ENCODE results near the gene NRXN3.

The NRXN3 gene

DNA sequence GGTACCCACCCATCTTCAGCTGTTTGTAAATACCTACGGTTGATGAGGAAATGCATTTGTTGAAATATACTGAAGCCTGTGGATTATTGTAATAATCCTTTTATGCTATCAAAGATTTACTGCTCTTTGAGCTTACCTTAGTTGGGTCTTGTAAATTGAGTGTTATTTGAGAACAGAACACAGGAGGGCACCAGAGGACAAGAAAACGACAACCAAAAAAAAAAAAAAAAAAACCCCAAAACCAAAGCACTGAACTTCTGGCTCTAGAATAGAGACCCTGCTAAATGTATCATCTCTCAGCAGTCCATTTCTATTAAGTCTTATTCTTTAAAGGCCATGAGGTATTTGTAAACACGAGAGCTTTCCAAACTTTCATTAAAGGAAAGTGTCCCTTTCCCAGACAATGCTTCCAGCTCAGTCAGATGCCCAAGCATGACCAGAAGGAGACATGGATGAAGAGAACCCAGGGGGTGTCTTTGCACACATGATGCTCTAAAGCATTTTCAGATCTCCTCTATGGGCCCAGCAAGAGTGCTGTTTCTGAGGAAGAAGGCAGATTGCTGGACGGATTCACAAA, 763.9 kb downstream of the NRXN3 start:
- peak; percentile 15 for DNase-seq (ENCODE audit: low spot score)

DNA sequence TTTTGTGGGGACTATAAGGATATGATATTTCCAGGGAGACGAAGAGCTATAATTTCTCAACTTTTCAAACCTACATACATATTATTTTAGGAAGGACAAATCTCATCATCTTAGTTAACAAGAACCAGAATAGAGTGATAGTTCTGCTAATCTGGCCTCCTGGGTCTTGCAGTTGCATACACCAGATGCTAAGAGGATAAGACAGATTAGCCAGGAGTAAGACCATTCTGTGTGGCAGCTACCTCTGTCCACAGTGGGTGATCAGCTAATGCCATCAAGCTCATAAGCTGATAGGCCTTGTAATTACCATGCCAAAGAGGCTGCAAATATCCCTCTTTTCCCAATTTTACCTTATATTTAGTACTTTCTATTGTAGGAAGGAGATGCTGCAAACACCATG, 776.8 kb downstream of the NRXN3 start:
- DNase-seq (ENCODE audit: low spot score): no peak

DNA sequence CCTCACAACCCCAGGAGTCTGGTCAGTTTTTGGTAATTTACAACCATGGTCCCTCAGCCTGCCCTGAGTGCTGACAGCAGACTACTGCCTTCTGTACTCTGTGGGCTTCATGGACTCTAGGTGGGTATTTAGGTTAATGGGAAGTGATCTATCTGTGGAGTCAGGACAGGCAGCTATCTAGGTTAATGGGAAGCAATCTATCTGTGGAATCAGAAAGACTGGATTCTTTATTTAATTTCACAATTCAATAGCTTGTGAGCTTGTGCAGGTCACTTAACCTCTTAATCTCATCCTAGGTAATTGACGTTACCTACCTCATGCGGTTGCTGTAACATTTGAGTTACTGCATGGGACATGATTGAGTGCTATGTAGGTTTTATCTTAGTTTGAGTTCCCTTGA, 777.5 kb downstream of the NRXN3 start:
- no peak for DNase-seq (ENCODE audit: low spot score)

DNA sequence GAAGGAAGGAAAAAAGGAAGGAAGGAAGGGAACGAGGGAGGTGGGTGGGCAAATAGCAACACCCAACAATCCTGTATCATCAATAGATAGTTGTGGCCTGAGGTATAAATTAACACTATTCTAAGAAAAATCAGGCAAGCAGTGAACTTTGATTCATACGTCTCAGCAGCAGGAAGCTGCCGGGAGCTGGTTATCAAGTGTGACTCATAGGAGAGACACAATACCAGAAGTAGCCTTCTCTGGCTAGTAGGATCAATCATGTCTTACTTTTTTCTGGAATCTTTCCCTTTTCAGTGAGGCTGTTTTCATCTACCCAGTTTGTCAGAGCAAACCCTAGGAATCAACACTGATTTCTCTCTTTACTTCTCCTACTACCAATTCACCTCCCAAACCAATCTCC, 780.5 kb downstream of the NRXN3 start:
- DNase-seq (ENCODE audit: low spot score): no peak

DNA sequence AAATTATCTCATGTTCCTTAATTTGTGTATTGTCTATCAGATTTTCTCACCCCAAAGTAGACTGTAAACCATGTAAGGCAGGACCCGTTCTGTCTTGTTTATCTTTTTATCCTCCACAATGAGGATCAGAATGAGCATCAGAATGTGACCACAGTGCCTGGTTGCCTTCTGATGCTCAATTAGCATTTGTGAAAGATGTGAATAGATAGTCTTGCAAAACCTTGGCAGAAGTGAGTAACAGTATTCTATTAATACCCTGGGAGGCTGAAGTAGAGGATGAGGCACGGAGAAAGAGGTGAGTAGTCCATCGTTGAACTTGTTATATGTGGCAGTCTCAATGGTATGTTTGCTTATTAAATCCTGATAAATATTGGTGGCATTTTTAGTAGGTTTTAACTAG, 781.4 kb downstream of the NRXN3 start:
- DNase-seq (ENCODE audit: low spot score): no peak

DNA sequence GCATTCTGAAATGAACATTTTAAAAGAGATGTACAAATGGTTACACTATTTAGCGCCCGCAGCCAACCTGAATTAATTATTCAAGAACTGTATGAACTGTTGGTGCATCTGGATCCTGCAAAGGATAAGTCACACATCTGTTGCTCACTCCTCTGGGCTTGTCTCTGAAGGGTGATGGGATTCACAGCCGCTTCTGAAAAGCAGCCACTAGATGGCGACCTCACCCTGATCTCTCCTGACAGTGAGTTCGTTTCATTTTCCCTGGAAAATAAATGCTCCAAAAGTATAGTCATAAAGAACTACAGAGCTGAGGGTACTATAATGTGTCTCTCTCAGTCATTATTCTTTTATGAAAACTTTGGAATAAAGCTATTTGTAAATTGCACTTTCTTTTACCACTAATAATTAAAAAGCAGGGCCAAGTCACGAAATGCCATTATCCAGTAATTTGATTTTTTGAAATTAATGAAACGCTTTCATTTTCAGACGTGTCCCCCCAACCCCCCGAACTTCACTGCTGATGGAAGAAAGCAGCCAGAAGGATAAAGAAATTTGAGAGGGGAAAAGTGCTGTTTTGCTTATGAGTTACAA, 789.6 kb downstream of the NRXN3 start:
- DNase-seq (ENCODE audit: low spot score): peak; percentile 32

DNA sequence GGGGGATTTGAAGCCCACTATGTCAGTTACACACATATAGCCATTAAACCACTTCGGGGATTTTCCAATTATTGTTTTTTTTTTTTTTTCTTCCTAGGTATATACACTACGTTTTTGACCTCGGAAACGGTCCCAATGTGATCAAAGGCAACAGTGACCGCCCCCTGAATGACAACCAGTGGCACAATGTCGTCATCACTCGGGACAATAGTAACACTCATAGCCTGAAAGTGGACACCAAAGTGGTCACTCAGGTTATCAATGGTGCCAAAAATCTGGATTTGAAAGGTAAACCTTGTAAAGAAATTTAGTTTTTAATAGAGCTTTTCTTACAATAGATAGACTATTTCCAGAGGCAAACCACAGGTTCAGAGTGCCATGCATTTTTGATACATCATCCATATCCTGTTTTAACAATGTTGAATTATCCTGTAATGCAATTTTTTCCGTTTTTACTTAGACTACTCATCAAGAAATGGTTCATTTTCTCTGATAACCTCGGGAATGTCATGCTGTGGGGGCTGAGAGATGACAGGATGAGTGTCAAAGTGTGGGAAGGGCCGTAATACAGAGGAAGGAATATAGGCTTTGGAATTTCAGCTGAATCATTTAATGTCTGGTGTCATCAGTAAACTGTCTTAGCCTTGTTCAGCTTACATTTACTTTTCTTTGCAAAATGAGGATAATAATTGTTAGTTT, 797.1 kb downstream of the NRXN3 start:
- no peak for DNase-seq (ENCODE audit: low spot score)

DNA sequence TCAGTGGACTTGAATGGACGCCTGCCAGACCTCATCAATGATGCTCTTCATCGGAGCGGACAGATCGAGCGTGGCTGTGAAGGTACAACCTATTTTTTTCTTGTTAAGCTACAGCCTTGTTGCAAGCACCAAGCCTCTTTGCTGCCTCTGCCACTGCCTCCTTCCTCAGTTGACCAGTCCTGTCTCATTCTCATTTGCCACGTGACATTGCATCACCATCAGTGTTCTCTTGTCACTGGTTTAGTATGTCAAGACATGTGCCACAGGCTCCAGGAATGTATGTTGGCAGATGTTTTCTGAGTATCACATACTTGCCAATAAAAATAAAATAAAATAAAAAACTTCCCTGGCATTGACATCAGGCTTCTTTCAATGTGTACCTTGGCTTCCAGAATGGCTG, 798.1 kb downstream of the NRXN3 start:
- DNase-seq (ENCODE audit: low spot score): no peak

DNA sequence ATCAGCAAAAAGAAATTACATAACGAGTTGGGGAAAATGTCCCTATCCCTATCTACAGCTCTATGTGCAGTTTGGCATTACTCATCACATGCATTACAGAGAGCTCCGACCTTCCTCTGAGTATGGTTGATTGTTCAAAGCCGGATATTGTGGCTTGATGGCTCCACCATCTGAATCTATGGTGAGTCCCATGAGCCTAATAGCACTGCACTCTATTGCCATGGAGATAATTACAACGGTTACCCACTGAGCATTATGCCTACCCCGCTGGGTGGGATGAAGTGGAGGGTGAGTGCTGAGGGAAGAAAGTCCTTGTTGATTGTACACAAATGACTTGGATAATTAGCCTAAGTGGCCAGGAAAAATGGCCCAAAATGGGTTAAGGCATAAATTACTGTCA, 800.5 kb downstream of the NRXN3 start:
- DNase-seq (ENCODE audit: low spot score): no peak

DNA sequence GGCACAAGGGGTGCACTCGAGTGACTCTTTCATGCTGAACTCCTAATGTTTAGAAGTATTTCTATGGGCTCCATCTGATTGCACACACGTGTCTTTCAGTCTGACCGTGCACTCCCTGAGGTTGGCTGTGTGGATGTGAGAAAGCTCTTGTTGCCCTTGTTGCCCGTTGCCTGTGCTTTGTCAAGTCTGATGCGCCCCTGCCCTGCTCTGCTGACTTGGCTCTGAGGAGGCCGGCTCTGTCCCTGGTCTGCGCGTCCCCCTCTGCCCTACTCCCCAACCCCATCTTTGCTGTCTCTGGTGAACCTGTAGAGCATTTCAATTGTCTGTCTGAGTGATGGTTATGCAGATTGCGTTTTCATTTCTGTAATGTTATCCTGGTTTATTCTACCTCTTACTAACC, 802.3 kb downstream of the NRXN3 start:
- DNase-seq (ENCODE audit: low spot score): no peak

DNA sequence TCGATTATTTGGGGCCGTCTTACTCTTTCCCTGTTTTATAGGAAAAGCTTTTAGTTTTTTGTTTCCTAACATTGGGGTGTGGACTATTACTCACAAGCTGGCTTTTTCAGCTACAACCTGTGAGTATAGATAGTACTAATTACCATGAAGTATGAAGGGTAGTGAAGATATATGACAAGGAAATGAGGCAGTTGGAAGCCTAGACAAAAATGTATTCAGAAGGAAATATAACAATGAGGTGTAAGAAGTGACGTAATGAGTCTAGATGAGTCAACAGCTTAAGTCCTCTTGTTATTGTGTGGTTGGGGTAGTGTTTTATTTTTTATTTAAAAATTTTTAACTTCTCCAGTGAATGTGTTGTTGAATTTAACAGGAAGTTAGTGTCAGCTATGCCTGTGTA, 804.5 kb downstream of the NRXN3 start:
- no peak for DNase-seq (ENCODE audit: low spot score)

DNA sequence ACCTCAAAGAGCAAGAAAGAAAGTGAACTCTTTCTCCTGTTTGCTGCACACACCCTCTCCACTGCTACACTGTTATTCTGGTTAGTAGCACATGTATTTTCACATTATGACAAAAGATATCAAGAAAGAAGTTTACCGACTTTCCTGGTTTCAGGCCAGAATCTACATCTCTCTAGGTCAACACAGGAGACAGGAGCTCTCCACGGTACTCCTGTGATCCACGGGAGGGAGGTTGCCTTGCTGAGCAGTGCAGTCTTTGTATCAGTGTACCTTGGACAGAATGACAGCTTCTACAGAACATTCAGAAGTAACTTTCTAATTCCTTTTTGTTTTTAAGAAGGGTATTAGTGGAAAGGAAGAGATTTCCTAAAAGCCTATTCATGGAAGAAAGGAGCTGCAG, 805.6 kb downstream of the NRXN3 start:
- DNase-seq (ENCODE audit: low spot score): no peak

DNA sequence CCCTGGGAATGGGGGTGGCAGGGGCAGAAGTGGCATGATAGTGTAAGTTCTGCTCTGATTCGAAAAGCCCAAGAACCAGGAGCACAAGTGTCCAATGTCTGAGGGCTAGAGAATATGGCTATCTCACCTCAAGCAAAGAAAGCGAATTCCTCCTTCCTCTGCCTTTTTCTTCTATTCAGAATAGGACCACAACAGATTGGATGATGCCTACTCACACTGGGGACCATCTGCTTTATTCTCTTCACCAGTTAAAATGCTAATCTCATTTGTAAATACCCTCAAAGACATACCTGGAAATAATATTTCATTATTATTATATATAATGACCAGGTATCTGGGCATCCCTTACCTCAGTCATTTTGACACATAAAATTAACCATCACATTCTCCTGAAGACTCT, 808.7 kb downstream of the NRXN3 start:
- no peak for DNase-seq (ENCODE audit: low spot score)

DNA sequence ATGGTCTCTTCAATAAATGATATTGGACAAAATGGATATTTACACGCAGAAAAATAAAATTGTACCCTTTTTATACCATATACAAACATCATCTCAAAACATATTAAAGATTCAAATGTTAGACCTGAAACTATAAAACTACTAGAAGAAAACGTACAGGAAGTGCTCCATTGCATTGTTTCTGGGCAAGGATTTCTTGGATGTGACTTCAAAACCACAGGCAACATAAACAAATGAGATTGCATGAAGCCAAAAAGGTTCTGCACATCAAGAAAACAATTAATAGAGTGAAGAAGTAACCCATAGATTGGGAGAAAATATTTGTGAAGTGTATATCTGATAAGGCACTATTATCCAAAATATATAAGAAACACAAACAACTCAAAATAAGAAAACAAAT, 812.4 kb downstream of the NRXN3 start:
- DNase-seq (ENCODE audit: low spot score): no peak

DNA sequence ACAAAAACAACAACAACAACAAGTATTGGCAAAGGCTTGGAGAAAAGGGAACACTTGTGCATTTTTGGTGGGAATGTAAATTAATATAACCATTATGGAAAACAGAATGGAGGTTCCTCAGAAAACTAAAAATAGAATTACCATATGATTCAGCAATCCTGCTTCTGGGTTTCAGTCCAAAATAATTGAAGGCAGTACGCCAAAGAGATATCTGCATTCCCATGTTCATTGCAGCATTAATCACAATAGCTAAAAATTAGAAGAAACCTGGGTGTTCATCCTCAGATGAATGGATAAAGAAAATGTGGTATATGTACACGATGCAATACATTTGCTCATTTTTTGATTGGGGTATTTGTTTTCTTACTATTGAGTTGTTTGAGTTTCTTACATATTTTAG, 813.0 kb downstream of the NRXN3 start:
- DNase-seq (ENCODE audit: low spot score): no peak

DNA sequence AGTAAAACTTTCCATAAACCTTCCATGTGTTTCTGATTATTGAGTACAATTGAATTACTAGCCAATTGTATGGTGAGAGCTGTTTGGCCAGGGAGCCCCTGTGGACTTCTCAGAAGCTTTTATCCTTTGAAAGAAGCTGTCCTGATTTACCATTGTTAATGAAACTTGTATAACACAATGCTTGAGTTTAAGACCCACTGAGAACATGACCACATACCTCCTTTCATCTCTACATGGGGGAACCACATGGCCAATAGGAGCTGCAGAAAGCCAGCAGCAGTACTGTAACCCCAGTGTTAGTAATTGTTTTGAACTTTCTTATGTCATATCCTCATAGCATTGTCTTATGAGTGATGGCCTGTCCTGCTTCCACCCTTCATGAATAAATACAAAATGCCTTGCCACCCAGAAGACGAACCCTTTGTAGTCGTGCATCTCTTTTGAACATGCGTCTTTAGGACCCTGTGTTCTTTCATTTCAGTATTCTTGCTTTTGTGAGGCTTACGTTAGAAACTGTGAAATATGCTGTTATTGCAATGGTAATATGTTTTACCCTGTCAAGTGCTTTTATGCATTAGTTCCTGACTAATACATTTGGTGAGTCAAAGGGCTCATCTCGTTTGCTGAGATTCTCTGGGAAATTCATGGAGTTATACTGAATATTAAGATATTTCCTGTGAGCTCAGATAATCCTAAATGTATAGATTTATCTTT, 815.7 kb downstream of the NRXN3 start:
- no peak for DNase-seq (ENCODE audit: low spot score)

DNA sequence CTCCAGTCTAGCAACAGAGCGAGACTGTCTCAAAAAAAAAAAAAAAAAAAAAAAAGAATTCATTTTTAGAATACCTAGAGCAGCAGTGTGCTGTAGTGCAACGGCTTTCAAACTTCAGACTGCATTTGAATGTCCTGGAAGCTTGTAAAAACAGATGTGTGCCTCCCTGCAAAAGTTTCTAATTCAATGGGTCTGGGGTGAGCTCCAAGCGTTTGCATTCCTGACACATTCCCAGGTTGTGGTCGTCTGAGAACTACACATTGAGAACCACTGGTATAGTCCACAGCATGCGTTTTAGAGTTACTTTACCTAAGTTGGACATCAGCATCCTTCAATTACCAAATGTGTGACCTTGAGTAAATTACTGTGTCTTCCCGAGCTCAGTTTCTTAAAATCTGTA, 816.8 kb downstream of the NRXN3 start:
- no peak for DNase-seq (ENCODE audit: low spot score)

DNA sequence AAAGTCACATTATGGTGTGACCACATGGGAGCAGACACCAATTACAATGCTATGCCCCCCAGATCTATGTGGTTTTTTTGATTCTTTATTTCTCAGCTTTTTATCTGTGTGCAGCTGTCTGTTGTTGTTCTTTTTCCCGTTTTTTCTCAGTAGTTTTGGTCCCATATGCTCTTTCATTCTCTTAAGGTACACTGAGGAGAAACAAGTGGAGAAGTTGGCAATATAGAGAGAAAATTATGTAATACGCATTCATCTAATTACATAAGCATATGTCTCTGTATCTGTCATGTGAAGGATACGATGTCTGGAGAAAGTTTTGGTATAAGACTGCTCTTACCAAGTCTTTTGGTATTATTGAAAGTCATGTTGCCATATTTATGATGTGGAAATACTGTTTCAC, 819.0 kb downstream of the NRXN3 start:
- no peak for DNase-seq (ENCODE audit: low spot score)

DNA sequence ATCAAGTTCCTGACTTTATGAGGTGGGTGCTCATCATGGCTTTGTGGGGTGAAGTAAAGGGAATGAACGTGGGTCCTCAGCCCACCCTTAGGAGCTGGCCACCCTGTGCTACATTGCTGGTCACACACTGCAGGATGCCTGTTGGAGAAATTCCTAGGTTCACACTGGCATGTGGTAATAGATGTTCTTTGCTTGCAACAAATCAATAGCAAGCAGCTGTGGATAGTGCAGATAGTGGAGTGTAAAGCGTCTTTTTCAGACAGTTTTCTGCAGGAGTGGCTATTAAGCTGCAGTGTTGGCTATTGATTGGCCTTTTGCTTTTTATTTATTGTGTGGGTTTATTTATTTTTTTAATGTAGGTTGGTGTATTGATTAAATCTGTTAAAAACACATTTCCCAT, 822.7 kb downstream of the NRXN3 start:
- DNase-seq (ENCODE audit: low spot score): no peak

DNA sequence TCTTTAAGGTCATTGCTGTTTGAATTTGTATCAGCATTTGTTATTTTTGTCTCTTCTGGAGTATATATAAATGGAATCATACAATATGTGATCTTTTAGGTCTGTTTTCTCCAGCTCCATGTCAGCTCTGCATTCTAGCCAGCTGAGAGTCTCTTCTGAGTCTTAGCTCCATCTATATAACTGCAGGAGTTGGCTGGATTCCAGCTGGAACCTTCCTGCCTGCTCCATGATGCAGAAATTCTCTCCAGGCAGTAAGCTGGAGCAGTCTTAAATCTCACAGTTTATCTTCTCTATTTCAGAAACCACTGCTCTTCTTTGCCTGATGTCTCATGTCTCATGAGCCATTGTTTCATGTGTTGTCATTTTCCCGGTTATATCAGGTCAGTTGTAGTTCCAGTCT, 827.6 kb downstream of the NRXN3 start:
- DNase-seq (ENCODE audit: low spot score): no peak

DNA sequence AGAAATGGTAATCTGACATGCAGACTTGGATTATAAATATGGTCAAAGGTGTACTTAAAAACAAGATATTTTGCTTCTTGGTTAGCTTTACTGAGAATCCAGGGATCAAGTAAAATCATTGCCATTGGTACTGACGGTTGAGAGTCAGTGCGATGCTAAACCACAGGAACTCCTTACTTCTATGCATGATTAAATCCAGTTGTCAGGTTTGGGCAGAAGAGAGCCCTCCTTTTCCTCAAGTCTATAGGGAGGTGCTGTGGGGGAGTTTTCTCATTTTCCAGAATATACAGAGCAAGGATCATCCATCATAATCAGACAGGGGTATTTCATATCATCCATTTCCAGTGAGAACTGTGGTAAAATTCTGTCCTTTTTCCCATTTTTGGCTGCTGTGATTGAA, 839.1 kb downstream of the NRXN3 start:
- no peak for DNase-seq (ENCODE audit: low spot score)

DNA sequence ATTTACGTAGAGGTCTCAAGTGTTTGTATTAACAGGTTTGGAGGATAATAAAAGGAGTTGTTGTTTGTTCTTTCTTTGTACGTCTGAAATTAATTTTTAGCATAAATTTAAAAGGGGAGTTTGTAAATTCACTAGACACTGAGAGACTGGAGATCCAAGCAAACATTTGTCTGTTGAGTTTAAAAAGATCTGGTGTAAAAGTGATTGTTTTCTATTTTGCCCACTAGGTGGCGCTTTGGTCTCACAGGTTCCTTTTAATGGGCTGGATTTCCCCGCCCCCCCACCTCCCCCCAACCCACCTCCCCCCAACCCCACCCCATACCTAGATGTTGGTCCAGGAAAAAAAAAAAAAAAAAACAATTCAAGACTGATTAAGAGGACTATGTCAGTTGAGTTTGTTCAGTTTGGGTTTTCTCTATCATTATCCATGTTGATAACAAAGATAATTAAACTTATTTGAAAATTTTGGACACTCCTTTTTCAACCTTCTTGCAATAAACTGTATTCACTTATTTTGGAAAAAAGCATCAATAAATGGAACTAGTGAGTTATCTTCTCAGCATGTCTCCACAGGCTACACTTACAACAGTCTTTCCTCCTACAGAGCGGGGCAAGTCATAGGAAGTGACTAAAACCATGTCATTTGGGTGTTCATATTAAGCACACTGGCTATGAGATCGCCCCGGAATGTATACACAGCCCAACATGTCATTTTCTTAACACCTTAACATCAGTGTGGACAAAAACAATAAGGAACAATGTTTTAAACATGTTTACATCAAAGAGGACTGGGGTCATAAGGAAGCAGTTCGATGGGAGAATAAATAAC, 841.1 kb downstream of the NRXN3 start:
- no peak for DNase-seq (ENCODE audit: low spot score)

DNA sequence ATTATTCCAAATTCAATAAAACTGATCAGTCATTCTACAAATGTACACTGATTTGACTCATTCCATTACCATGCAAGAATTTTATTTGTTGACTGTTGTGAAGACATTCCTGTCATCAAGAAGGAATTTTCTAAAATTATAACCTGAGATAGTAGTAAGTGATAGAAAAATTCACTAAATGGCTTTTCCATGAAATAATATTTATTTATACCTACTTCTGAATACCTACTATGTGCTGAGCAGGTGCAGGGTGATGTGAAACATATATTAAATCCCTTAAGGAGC, 841.7 kb downstream of the NRXN3 start:
- DNase-seq (ENCODE audit: low spot score): no peak
